ENCODE measurements around the gene RIOK2.

- TF ChIP-seq TCF7L2 (IDR thresholded peaks at IDR 0.05; ENCODE audit: low read depth, low read length) (no peak), ZBTB33 (CRISPR knock-in tag; IDR thresholded peaks at IDR 0.05) (no peak), YY1 (IDR thresholded peaks at IDR 0.05; ENCODE audit: borderline replicate concordance in 1 of 3, control insufficient read depth in 1 of 3, extremely low read depth in 1 of 3, insufficient read depth in 3 of 3, insufficient read length in 1 of 3, insufficient replicate concordance in 2 of 3, low read depth in 1 of 3, low read length in 2 of 3) (no peak), ZBTB7A (IDR thresholded peaks at IDR 0.05; ENCODE audit: borderline replicate concordance, control insufficient read depth, low read depth, low read length) (no peak), ZNF561 (CRISPR knock-in tag; conservative IDR thresholded peaks at IDR 0.05) (no peak), XRCC5 (IDR thresholded peaks at IDR 0.05; ENCODE audit: low read depth, low read length) (no peak), CEBPZ (IDR thresholded peaks at IDR 0.05; ENCODE audit: borderline replicate concordance, low read depth, low read length) (no peak), MAFK (IDR thresholded peaks at IDR 0.05; ENCODE audit: low read length) (no peak), TCF7 (IDR thresholded peaks at IDR 0.05; ENCODE audit: borderline replicate concordance) (0 out of 2 replicates have a peak, but pooled peaks have one; percentile 8), SRSF1 (IDR thresholded peaks at IDR 0.05; ENCODE audit: low read depth, low read length) (no peak), POLR2A (conservative IDR thresholded peaks at IDR 0.05) (no peak), MTA1 (IDR thresholded peaks at IDR 0.05; ENCODE audit: borderline replicate concordance) (no peak)
Observed at GRCh38 chr5:97182571-97183099, 412 bp downstream of the RIOK2 start.

Data from K562 (cell line).